Common myeloid progenitor, CD34-positive (primary cell): ENCODE measurements around the gene PLEKHG1.
A peak's percentile ranks its signal among the peaks of the same experiment; 100 is the strongest.

ENCODE experiments used
- CTCF ChIA-PET: fragments of 350-600 bp; sonication (Branson Sonifier 250); formaldehyde crosslinking; loops from one replicate; lab custom pipeline; 2021; ENCODE audit warnings: antibody characterized with exemption; lab: Charles Lee
- POLR2A ChIA-PET: fragments of 350-600 bp; sonication (Branson Sonifier 250); formaldehyde crosslinking; loops from one replicate; lab custom pipeline; 2021; ENCODE audit warnings: antibody characterized with exemption; lab: Charles Lee
- DNase-seq, 3 donors: peaks; one replicate each; pipeline versions ENCODE4 v3.0.0 to v3.0.0-alpha.2; 2013
- H3K27ac ChIP-seq, 2 experiments: 1 replicate in 1 of 2; 2 replicates in 1 of 2; pipeline ENCODE4 v1.7.0; 2013; ENCODE audit warnings: inconsistent platforms in 2 of 2, low read length in 2 of 2, mild to moderate bottlenecking in 2 of 2, low read depth in 1 of 2, moderate library complexity in 1 of 2; ENCODE audit not compliant: severe bottlenecking in 2 of 2, insufficient read depth in 1 of 2, poor library complexity in 1 of 2
- H3K27me3 ChIP-seq, 5 experiments: replicated peaks in 2 of 5; 1 replicate in 3 of 5; 2 replicates in 2 of 5; pipeline versions ENCODE4 v1.6.1 to v1.7.0; 2013; ENCODE audit warnings: low read length in 4 of 5, mild to moderate bottlenecking in 2 of 5, moderate library complexity in 2 of 5, inconsistent platforms in 1 of 5; ENCODE audit not compliant: insufficient read depth in 5 of 5, control insufficient read depth in 4 of 5
- H3K36me3 ChIP-seq, 4 experiments: 1 replicate in 2 of 4; 2 replicates in 2 of 4; pipeline versions ENCODE4 v1.6.1 to v1.7.0; 2013; ENCODE audit warnings: low read length in 3 of 4, control low read depth in 1 of 4, mild to moderate bottlenecking in 1 of 4; ENCODE audit not compliant: control insufficient read depth in 4 of 4, insufficient read depth in 4 of 4
- H3K4me1 ChIP-seq, 4 experiments: 1 replicate in 3 of 4; 2 replicates in 1 of 4; pipeline versions ENCODE4 v1.6.1 to v1.7.1; 2013; ENCODE audit warnings: low read length in 3 of 4, mild to moderate bottlenecking in 3 of 4, control low read depth in 1 of 4, inconsistent platforms in 1 of 4, moderate library complexity in 1 of 4; ENCODE audit not compliant: control insufficient read depth in 4 of 4, insufficient read depth in 4 of 4; ENCODE audit errors: control extremely low read depth in 1 of 4
- H3K4me3 ChIP-seq, 7 experiments: 1 replicate in 4 of 7; 2 replicates in 3 of 7; pipeline versions ENCODE4 v1.5.1 to v1.7.0; 2013; ENCODE audit warnings: mild to moderate bottlenecking in 7 of 7, low read length in 6 of 7, moderate library complexity in 6 of 7, inconsistent platforms in 2 of 7, low read depth in 2 of 7, control low read depth in 1 of 7; ENCODE audit not compliant: insufficient read depth in 4 of 7, control insufficient read depth in 1 of 7; ENCODE audit errors: extremely low read depth in 1 of 7
- H3K9me3 ChIP-seq, 5 experiments: 1 replicate in 4 of 5; 2 replicates in 1 of 5; pipeline versions ENCODE4 v1.6.1 to v1.7.1; 2013; ENCODE audit warnings: low read length in 4 of 5, mild to moderate bottlenecking in 2 of 5, inconsistent platforms in 1 of 5, low read depth in 1 of 5, moderate library complexity in 1 of 5; ENCODE audit not compliant: control insufficient read depth in 4 of 5, insufficient read depth in 2 of 5; ENCODE audit errors: control extremely low read depth in 1 of 5
- WGBS: methylation state at CpG from one replicate; pipeline ENCODE4 v1.1.5; 2013; ENCODE audit not compliant: insufficient coverage; 5-methylcytosine and 5-hydroxymethylcytosine counted together

Gene PLEKHG1

DNA sequence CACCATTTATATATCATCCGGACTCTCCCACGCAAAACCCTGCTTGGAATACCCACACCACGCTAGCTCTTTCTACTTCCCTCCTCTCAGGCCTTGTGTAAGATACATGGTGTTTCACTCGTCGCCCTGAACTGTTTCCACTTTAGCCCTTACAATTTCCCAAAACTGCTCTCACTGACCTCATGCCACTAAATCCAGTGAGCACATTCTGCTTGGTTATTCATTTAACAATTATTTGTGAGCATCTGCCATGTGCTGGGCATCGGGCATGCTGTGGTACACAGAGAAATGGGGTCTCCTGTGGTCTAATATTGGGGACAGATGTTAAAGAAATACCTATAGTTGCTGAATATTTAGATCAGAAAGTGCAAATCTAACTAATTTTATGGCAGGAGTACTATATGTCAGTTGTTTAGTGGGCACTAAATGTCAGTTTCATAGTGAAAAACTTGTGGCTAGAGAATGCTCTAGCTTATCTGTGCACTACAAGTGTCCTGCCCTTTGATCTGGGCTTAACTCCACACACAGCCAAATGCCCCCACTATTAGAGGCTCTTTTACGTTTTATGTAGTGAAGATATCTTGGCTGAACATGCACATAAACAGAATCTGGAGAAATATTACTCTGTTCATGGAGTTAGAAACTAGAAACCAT is 41.0 kb downstream of the PLEKHG1 start:
- H3K36me3 ChIP-seq = no peaks in the 10 kb centered on the region
- ChIA-PET POLR2A (no interaction called here), CTCF (interaction anchor here (0.9 to 1.2 kb wide), 2 partner anchors 226 to 237 kb away, joined by 4 to 5 read pairs; no protein-coding TSS in a partner anchor)
- H3K4me1 ChIP-seq = peaks cover 0 to 16% (median 3%) of the 10 kb centered on the region in 4 experiments
- 100% methylated on average over 5 of the region's 7 CpGs for WGBS
- no peaks in the 10 kb centered on the region for H3K27me3 ChIP-seq
- no peak overlapping the region for H3K4me3 ChIP-seq
- DNase-seq = peak; percentile 6 to 64 (median 34)
- no peaks in the 10 kb centered on the region for H3K9me3 ChIP-seq
- no peak overlapping the region for H3K27ac ChIP-seq

DNA sequence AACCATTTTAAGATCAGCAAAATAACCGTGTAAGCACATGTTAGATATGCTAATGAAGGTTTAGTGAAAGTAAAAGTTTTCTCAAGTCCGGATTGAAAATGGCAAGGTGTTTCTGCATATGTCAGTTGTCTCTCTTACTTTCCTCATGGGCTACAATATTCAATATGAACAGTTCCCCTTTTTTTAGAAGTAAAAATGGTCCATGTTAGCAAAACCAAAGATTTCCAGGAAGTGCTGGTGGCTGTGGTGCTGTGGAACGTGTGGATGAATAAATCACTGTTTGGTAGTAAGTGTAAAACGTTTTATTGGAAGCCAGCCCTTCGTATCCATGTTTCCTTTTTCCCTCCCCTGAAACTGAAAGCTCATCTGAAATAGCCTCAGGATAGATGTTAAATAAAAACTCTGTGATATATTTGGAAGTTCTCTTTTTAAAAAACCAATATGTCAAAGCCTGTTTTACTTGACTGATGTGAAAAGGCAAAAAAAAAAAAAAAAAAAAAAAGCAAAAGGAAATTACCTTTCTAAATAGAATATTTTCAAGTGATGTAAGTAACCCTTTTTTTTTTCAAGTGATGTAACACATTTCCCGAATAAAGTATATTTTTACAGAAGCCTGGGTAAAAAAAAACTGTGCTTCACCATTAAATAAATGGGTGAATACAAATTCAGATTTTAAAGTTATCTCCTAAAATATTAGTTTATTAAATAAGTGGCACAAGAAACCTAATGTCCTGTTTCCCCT is 41.9 kb downstream of the PLEKHG1 start:
- no peak overlapping the region for H3K27ac ChIP-seq
- H3K36me3 ChIP-seq = no peaks in the 10 kb centered on the region
- CTCF ChIA-PET = no interaction called here
- no peaks in the 10 kb centered on the region for H3K27me3 ChIP-seq
- DNase-seq = peak; percentile 25 to 77 (median 68)
- H3K9me3 ChIP-seq = no peaks in the 10 kb centered on the region
- H3K4me3 ChIP-seq = peak overlapping the region in 3 of 7 experiments; percentile 13 to 45 (median 25)
- 0% methylated on average over 2 of the region's 6 CpGs for WGBS
- H3K4me1 ChIP-seq = peaks cover 0 to 16% (median 3%) of the 10 kb centered on the region in 4 experiments
- POLR2A ChIA-PET = no interaction called here

DNA sequence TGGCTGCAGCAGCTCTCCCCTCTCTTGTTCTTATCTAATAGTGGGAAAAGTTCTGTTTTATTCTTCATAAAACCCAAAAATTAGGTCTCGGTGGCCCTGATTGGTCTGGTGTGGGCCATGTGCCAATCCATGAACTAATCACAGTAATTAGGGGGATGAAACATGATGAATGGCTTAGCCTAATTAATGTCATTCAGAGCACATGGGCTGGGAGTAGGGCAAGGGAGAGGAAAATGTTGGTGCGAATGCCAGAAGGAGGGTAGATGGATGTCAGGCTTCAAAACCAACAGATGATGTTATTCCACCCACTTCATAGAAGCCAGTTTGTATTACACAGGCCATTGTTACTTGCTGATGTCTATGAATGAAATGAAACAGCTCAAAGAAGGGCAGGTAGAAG is 46.5 kb downstream of the PLEKHG1 start:
- no peaks in the 10 kb centered on the region for H3K9me3 ChIP-seq
- no peaks in the 10 kb centered on the region for H3K36me3 ChIP-seq
- H3K27ac ChIP-seq = no peak overlapping the region
- no peak overlapping the region for H3K4me3 ChIP-seq
- H3K4me1 ChIP-seq = peaks cover 0 to 10% (median 1%) of the 10 kb centered on the region in 4 experiments
- ChIA-PET POLR2A (no interaction called here), CTCF (no interaction called here)
- 100% methylated on average over 1 of the region's 2 CpGs for WGBS
- no peak for DNase-seq
- no peaks in the 10 kb centered on the region for H3K27me3 ChIP-seq

DNA sequence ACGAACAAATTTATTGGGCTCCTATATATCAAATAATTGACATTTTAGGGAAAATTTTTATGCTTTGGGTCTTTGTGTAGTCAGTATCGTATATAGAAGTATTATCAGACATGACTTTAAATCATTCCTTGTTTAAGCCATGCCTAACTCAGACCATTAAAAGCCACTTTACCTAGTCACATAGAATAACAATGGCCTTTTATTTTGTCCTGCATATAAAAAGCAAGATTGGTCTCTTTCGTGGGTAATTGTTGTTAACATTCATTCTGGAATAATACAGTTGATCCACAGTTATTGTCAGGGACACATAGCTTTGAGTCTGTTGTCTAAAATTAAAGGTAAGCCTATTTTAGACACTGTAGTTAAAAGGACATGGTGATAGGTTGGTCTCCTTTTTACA is 47.4 kb downstream of the PLEKHG1 start:
- H3K9me3 ChIP-seq = no peaks in the 10 kb centered on the region
- H3K27me3 ChIP-seq = no peaks in the 10 kb centered on the region
- no peak overlapping the region for H3K27ac ChIP-seq
- no peaks in the 10 kb centered on the region for H3K36me3 ChIP-seq
- CTCF ChIA-PET = no interaction called here
- peaks cover 0 to 4% (median 0%) of the 10 kb centered on the region in 4 experiments for H3K4me1 ChIP-seq
- POLR2A ChIA-PET = no interaction called here
- WGBS = no CpG with 5 or more reads among the region's 3 CpGs
- DNase-seq = no peak
- no peak overlapping the region for H3K4me3 ChIP-seq
